ENCODE data around the gene IL17B.

The IL17B gene

DNA sequence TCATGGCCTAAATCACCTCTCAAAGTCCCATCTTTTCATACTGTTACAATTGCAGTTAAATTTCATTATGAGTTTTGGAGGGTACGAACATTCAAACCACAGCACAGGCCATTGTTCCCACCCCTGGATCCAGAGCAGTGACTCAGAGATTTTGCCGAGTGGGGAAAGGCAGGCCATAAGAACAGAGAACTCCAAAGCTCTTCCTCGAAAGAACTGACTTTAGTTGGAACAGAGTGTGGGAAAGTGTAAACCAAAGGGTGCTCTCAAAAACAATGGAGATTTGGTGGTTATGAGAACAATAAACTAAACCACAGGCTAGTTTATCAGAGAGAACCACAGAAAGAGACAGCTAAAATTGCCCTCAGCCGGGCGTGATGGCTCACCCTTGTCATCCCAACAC, 53.2 kb downstream of the IL17B start:
- no peaks in the 10 kb centered on the region for H3K9me3 ChIP-seq (ENCODE audit: control insufficient read depth in 2 of 2, low read length in 2 of 2)
- H3K4me3 ChIP-seq (ENCODE audit: low read length in 2 of 2) = no peak overlapping the region
- no peaks in the 10 kb centered on the region for H3K36me3 ChIP-seq (ENCODE audit: control insufficient read depth in 2 of 2, insufficient read depth in 2 of 2, low read length in 2 of 2)
- H3K27me3 ChIP-seq (ENCODE audit: control insufficient read depth in 2 of 2, insufficient read depth in 2 of 2, low read length in 2 of 2) = no peaks in the 10 kb centered on the region
- peaks cover 9 to 10% of the 10 kb centered on the region in 2 donors for H3K4me1 ChIP-seq (ENCODE audit: control insufficient read depth in 2 of 2, insufficient read depth in 2 of 2, low read length in 2 of 2)
- no peak overlapping the region for H3K27ac ChIP-seq (ENCODE audit: low read depth in 2 of 2, low read length in 2 of 2)
- no peak overlapping the region for H3K9ac ChIP-seq (ENCODE audit: low read depth in 1 of 2, low read length in 2 of 2)

DNA sequence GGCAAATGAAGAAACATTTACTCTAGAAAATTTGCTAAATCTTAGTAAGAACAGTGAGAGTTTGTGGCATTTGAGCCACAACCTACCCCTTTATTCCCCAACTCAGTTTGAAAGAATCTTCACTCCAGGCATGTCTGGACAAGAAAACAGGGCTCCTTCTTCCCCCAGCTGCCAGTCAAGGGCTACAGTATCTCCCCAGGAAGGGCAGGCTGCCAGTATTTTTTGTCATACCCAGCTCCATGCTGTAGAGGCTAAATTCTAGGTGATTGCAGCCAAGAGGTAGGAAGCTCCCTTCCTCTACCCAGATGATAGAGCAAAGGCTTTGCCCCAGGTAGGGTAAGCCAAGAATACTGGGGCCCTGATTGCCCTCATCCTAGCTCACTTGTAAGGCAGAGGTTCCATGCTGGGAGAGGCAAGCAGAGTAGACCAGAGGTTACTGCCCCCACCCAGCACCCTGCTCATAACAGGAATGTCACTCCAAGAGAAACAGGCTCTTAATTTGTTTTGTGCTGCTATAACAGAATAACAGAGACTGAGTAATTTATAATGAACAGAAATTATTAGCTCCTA, 53.8 kb downstream of the IL17B start:
- Histone ChIP-seq H3K4me1 (ENCODE audit: control insufficient read depth in 2 of 2, insufficient read depth in 2 of 2, low read length in 2 of 2) (peaks cover 16% of the 10 kb centered on the region in 2 donors), H3K27me3 (ENCODE audit: control insufficient read depth in 2 of 2, insufficient read depth in 2 of 2, low read length in 2 of 2) (no peaks in the 10 kb centered on the region), H3K27ac (ENCODE audit: low read depth in 2 of 2, low read length in 2 of 2) (no peak overlapping the region), H3K4me3 (ENCODE audit: low read length in 2 of 2) (no peak overlapping the region), H3K36me3 (ENCODE audit: control insufficient read depth in 2 of 2, insufficient read depth in 2 of 2, low read length in 2 of 2) (no peaks in the 10 kb centered on the region), H3K9ac (ENCODE audit: low read depth in 1 of 2, low read length in 2 of 2) (no peak overlapping the region), H3K9me3 (ENCODE audit: control insufficient read depth in 2 of 2, low read length in 2 of 2) (no peaks in the 10 kb centered on the region)

DNA sequence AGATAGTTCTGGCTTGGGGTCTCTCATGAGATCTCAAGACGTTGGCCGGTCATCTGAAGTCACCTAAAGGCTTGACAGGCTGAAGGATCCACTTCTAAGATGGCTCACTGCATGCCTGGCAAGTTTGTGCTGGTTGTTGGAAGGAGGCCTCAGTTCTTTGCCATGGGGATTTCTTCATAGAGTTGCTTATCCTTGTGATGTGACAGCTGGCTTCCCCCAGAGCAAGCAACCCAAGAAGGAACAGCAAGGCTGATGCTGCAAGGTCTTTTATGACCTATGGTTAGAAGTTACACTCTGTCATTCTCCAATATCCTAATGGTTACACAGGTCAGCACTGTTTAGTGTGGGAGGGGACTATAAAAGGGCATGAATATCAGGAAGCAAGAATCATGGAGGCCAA, 54.5 kb downstream of the IL17B start:
- Histone ChIP-seq H3K9me3 (ENCODE audit: control insufficient read depth in 2 of 2, low read length in 2 of 2) (no peaks in the 10 kb centered on the region), H3K9ac (ENCODE audit: low read depth in 1 of 2, low read length in 2 of 2) (no peak overlapping the region), H3K36me3 (ENCODE audit: control insufficient read depth in 2 of 2, insufficient read depth in 2 of 2, low read length in 2 of 2) (no peaks in the 10 kb centered on the region), H3K27me3 (ENCODE audit: control insufficient read depth in 2 of 2, insufficient read depth in 2 of 2, low read length in 2 of 2) (no peaks in the 10 kb centered on the region), H3K27ac (ENCODE audit: low read depth in 2 of 2, low read length in 2 of 2) (no peak overlapping the region), H3K4me1 (ENCODE audit: control insufficient read depth in 2 of 2, insufficient read depth in 2 of 2, low read length in 2 of 2) (peaks cover 16 to 17% of the 10 kb centered on the region in 2 donors), H3K4me3 (ENCODE audit: low read length in 2 of 2) (no peak overlapping the region)
